DOHH2 (cell line): Measurements from ENCODE around the gene ACAD11.

Experiments
- CTCF ChIP-seq: fragments of 200-600 bp; sonication (generic); IDR thresholded peaks from one replicate; pipeline ENCODE4 v1.5.1; 2014; ENCODE audit warnings: antibody characterized with exemption, mild to moderate bottlenecking, low read depth, low read length; ENCODE audit not compliant: poor library complexity, severe bottlenecking
- EZH2phosphoT487 ChIP-seq: fragments of 200-600 bp; sonication (generic); IDR thresholded peaks from 2 replicates; pipeline ENCODE4 v1.6.1; 2017; ENCODE audit warnings: borderline replicate concordance, mild to moderate bottlenecking, antibody characterized with exemption, low read length, moderate library complexity, mixed read lengths

- TF ChIP-seq CTCF (no peak), EZH2phosphoT487 (no peak)
These were observed 110.4 kb downstream of the ACAD11 start for GRCh38 chr3:132549169-132549568.
